ENCODE measurements around the gene CNMD.
"Not testable (repeated sequence)": the region's sequence is repeated elsewhere in the genome, so short reads cannot be mapped to it uniquely, and the experiment has no call there.

CNMD gene

GRCh38 chr13:52712385-52712784 is 27.2 kb downstream of the CNMD start:
- DNase-seq (ENCODE audit: low read depth) = no peak
- H3K4me3 ChIP-seq (ENCODE audit: low read depth, low read length) = no peak overlapping the region
- TF ChIP-seq CTCF (conservative IDR thresholded peaks at IDR 0.05; ENCODE audit: low read depth, low read length) = no peak

- no peak for DNase-seq (ENCODE audit: low read depth)
- TF ChIP-seq CTCF (conservative IDR thresholded peaks at IDR 0.05; ENCODE audit: low read depth, low read length) = no peak
Measured at GRCh38 chr13:52711286-52711685, 28.3 kb downstream of the CNMD start.

GRCh38 chr13:52708266-52708665 is 31.4 kb downstream of the CNMD start:
- not testable (repeated sequence) for DNase-seq (ENCODE audit: low read depth)

More at GRCh38 chr13:52711286-52711685, 28.3 kb downstream of the CNMD start:
- H3K4me3 ChIP-seq (ENCODE audit: low read depth, low read length) = no peak overlapping the region

GRCh38 chr13:52707375-52707774 is 32.2 kb downstream of the CNMD start:
- H3K4me3 ChIP-seq (ENCODE audit: low read depth, low read length) = no peak overlapping the region
- peak; percentile 28 for TF ChIP-seq CTCF (conservative IDR thresholded peaks at IDR 0.05; ENCODE audit: low read depth, low read length)
- peak; percentile 13 for DNase-seq (ENCODE audit: low read depth)

More at GRCh38 chr13:52708266-52708665, 31.4 kb downstream of the CNMD start:
- not testable (repeated sequence) for H3K4me3 ChIP-seq (ENCODE audit: low read depth, low read length)

GRCh38 chr13:52706081-52706480 is 33.5 kb downstream of the CNMD start:
- no peak for DNase-seq (ENCODE audit: low read depth)
- no peak for TF ChIP-seq CTCF (conservative IDR thresholded peaks at IDR 0.05; ENCODE audit: low read depth, low read length)
- no peak overlapping the region for H3K4me3 ChIP-seq (ENCODE audit: low read depth, low read length)

- H3K4me3 ChIP-seq (ENCODE audit: low read depth, low read length) = no peak overlapping the region
- no peak for TF ChIP-seq CTCF (conservative IDR thresholded peaks at IDR 0.05; ENCODE audit: low read depth, low read length)
- no peak for DNase-seq (ENCODE audit: low read depth)
Measured at GRCh38 chr13:52703482-52703881, 36.1 kb downstream of the CNMD start.

GRCh38 chr13:52701728-52702465 is 37.7 kb downstream of the CNMD start:
- DNase-seq (ENCODE audit: low read depth) = no peak
- TF ChIP-seq CTCF (conservative IDR thresholded peaks at IDR 0.05; ENCODE audit: low read depth, low read length) = no peak
- no peak overlapping the region for H3K4me3 ChIP-seq (ENCODE audit: low read depth, low read length)
